Kasumi-1 (cell line): ENCODE measurements around the gene SH3BP5L.

Source experiments
- DNase-seq, 2 experiments: peaks; one replicate each; lab custom pipeline; 2025; lab: John Stamatoyannopoulos, UW

SH3BP5L gene

GRCh38 chr1:248776991-248777390 is 48.7 kb downstream of the SH3BP5L start:
- no peak for DNase-seq

GRCh38 chr1:248775441-248775840 is 50.3 kb downstream of the SH3BP5L start:
- no peak for DNase-seq
